Kidney (tissue), 14 donors: ENCODE measurements around the gene OTULIN. TPM values are rescaled to one million over a fixed set of nuclear protein-coding genes. Genes with fewer than 3 reads are reported as not detected.

Source experiments
- DNase-seq, 5 donors: peaks; one replicate each; pipeline ENCODE4 v3.0.0-alpha.2; 2013 to 2020
- FAIRE-seq: peaks from 2 replicates; lab custom pipeline; 2012; peaks lifted over from hg19 to GRCh38; lab: Jason Lieb, UNC
- H3K27ac ChIP-seq, 2 donors: one replicate each; pipeline ENCODE4 v1.7.0; 2013; ENCODE audit warnings: low read depth in 2 of 2, low read length in 2 of 2, inconsistent platforms in 1 of 2
- H3K27me3 ChIP-seq: one replicate; pipeline ENCODE4 v1.7.1; 2013; ENCODE audit warnings: low read length, inconsistent platforms; ENCODE audit not compliant: control insufficient read depth, insufficient read depth
- H3K36me3 ChIP-seq, 3 donors: one replicate each; pipeline versions ENCODE4 v1.7.0 to v1.7.1; 2013; ENCODE audit warnings: low read length in 3 of 3, control low read depth in 1 of 3, inconsistent platforms in 1 of 3; ENCODE audit not compliant: insufficient read depth in 3 of 3, control insufficient read depth in 2 of 3
- H3K4me1 ChIP-seq, 3 donors: one replicate each; pipeline versions ENCODE4 v1.7.0 to v1.7.1; 2013; ENCODE audit warnings: low read length in 3 of 3, inconsistent platforms in 1 of 3, low read depth in 1 of 3; ENCODE audit not compliant: control insufficient read depth in 2 of 3, insufficient read depth in 2 of 3
- H3K4me3 ChIP-seq, 3 donors: one replicate each; pipeline versions ENCODE4 v1.7.0 to v1.8.1; 2013; ENCODE audit warnings: low read length in 3 of 3, control low read depth in 1 of 3, inconsistent platforms in 1 of 3
- H3K9ac ChIP-seq, 3 donors: one replicate each; pipeline versions ENCODE4 v1.7.0 to v1.7.1; 2013; ENCODE audit warnings: low read length in 3 of 3, control low read depth in 1 of 3, inconsistent platforms in 1 of 3
- H3K9me3 ChIP-seq, 3 donors: one replicate each; pipeline versions ENCODE4 v1.7.0 to v1.7.1; 2013; ENCODE audit warnings: low read length in 3 of 3, control low read depth in 1 of 3, inconsistent platforms in 1 of 3; ENCODE audit not compliant: control insufficient read depth in 2 of 3, insufficient read depth in 1 of 3
- intact Hi-C: fragments of 100-400 bp; cut with DNase I; formaldehyde crosslinking; loops from one replicate; pipeline ENCODE4 v1.11.1; 2022
- polyA plus RNA-seq: library from polyadenylated mRNA; stranded (reverse); fragments of 350-450 nt; fragmentation: Illumina TruSeq; extraction: RNeasy Lipid Tissue Mini Kit (QIAGEN cat#74804); gene quantifications from one replicate; pipeline ENCODE4 v1.2.3, GENCODE V29; 2014; ENCODE audit warnings: low read depth, low replicate concordance; ENCODE audit not compliant: insufficient read depth
- total RNA-seq: library from RNA; stranded (reverse); fragmentation: NEBNext Ultra II Directional; extraction: Animal tissue kit (Norgen Biotek cat#: 25700); gene quantifications from one replicate; pipeline ENCODE4 v1.2.1, GENCODE V29; 2021
- TF ChIP-seq, protein P1 (sequence below): IDR thresholded peaks from 3 replicates; pipeline ENCODE4 v1.5.1; 2012; ENCODE audit warnings: mild to moderate bottlenecking, moderate library complexity, borderline replicate concordance; ENCODE audit not compliant: insufficient read depth; ENCODE audit errors: extremely low read depth
- donor health status: control.
- donor health status: control.
- donor health status: control.
- donor health status: control.
- donor health status: control.
- donor health status: DM: yes; HTN: yes; CAD: no.
- donor health status: Normal renal cell carcinoma (clear cell type).

Gene OTULIN
- total and polyA plus RNA-seq, 2 donors from 2014 or later = 9.0 to 28.4 TPM

DNA sequence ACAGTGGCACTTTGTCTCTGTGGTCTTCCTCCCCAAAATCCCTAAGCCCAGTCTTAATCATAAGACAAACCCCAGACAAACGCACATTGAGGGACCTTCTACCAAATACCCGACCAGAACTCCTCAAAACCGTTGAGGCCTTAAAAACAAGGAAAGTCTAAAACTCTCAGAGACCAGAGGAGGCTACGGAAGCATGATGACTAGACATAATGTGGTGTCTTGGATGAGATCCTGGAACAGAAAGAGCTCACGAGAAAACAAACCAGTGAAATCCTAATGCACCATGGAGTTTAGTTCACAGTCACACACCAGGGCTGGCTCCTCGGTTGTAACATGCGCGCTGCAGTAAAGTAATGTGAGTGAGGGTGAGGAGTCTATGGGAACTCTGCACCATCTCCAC is 58.4 kb downstream of the OTULIN start:
- Histone ChIP-seq H3K4me1 (peaks cover 0 to 2% (median 0%) of the 10 kb centered on the region in 3 donors), H3K9ac (no peak overlapping the region), H3K27ac (no peak overlapping the region), H3K9me3 (no peaks in the 10 kb centered on the region), H3K27me3 (no peaks in the 10 kb centered on the region), H3K4me3 (no peak overlapping the region), H3K36me3 (no peaks in the 10 kb centered on the region)
- intact Hi-C loops = no loop called here
- DNase-seq (no peak), FAIRE-seq (no peak)
- TF ChIP-seq, protein P1, sequence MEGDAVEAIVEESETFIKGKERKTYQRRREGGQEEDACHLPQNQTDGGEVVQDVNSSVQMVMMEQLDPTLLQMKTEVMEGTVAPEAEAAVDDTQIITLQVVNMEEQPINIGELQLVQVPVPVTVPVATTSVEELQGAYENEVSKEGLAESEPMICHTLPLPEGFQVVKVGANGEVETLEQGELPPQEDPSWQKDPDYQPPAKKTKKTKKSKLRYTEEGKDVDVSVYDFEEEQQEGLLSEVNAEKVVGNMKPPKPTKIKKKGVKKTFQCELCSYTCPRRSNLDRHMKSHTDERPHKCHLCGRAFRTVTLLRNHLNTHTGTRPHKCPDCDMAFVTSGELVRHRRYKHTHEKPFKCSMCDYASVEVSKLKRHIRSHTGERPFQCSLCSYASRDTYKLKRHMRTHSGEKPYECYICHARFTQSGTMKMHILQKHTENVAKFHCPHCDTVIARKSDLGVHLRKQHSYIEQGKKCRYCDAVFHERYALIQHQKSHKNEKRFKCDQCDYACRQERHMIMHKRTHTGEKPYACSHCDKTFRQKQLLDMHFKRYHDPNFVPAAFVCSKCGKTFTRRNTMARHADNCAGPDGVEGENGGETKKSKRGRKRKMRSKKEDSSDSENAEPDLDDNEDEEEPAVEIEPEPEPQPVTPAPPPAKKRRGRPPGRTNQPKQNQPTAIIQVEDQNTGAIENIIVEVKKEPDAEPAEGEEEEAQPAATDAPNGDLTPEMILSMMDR = no peak

DNA sequence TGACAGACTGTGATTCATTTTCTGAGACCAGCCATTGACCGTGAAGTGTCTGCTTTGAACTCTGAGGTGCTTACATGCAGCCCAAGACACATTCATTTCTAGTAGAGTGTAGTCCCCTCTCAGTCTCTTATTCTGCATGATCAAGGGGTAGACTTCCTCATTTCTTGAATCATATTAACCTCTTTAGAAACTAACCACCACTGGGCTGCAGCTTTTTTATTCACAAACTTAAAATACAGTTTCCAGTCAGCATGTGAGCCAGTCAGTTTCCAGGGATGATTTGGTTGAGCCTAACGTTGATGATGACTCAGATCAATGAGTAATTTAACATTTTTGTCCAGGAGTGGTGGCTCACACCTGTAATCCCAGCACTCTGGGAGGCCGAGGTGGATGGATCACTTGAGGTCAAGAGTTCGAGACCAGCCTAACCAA is 59.2 kb downstream of the OTULIN start:
- Histone ChIP-seq H3K9me3 (no peaks in the 10 kb centered on the region), H3K36me3 (no peaks in the 10 kb centered on the region), H3K9ac (no peak overlapping the region), H3K27me3 (no peaks in the 10 kb centered on the region), H3K4me3 (no peak overlapping the region), H3K4me1 (peaks cover 0 to 6% (median under 1%) of the 10 kb centered on the region in 3 donors), H3K27ac (no peak overlapping the region)
- intact Hi-C loops = no loop called here
- FAIRE-seq (no peak), DNase-seq (no peak)
- TF ChIP-seq, protein P1 = no peak

DNA sequence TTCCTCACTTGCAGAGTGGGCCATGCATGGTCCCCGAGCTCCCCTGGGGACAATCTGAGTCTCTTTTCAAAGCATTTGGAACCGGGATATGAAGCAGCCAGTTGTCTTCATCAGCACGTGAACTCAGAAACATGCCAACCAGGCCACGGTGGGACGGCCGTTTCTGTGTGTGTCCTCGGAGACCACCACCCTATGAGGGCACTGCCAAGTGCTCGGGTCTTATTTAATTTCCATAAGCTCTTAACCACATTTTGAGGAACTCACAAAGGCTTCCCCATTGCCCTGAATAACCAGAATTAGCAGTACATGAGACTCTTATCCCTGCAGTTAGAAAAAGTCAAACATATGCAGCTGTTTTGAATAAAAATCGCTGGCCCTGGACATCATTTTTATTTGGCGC is 60.1 kb downstream of the OTULIN start:
- Histone ChIP-seq H3K27me3 (no peaks in the 10 kb centered on the region), H3K9ac (no peak overlapping the region), H3K36me3 (no peaks in the 10 kb centered on the region), H3K9me3 (no peaks in the 10 kb centered on the region), H3K4me3 (no peak overlapping the region), H3K4me1 (peaks cover 0 to 6% (median 2%) of the 10 kb centered on the region in 3 donors), H3K27ac (no peak overlapping the region)
- intact Hi-C loops = loop anchor here (5.0 kb wide), 1 partner anchor 283 kb away; no protein-coding TSS in a partner anchor
- no peak for DNase-seq
- TF ChIP-seq, protein P1 = no peak
- no peak for FAIRE-seq
